H9 (cell line): Measurements from ENCODE around the gene CHADL. TPM values are rescaled to one million over a fixed set of nuclear protein-coding genes. Genes with fewer than 3 reads are reported as not detected.

Experiments
- DNase-seq: peaks from one replicate; pipeline ENCODE4 v3.0.0-alpha.2; 2017
- H2AFZ ChIP-seq: one replicate; pipeline ENCODE4 v1.6.1; 2013; ENCODE audit warnings: mild to moderate bottlenecking, low read length, control low read depth, moderate library complexity
- H2AK5ac ChIP-seq: 2 replicates; pipeline ENCODE4 v1.6.1; 2013; ENCODE audit warnings: low read length, control low read depth, mixed read lengths; ENCODE audit not compliant: insufficient read length
- H2BK120ac ChIP-seq: one replicate; pipeline ENCODE4 v1.6.1; 2013; ENCODE audit warnings: low read depth, mild to moderate bottlenecking, low read length, control low read depth, inconsistent platforms; ENCODE audit not compliant: poor library complexity, severe bottlenecking
- H2BK12ac ChIP-seq: 2 replicates; pipeline ENCODE4 v1.6.1; 2013; ENCODE audit warnings: low read length, control low read depth, mixed read lengths, low read depth; ENCODE audit not compliant: insufficient read length
- H2BK15ac ChIP-seq: 2 replicates; pipeline ENCODE4 v1.6.1; 2013; ENCODE audit warnings: low read depth, low read length, control low read depth
- H2BK20ac ChIP-seq: one replicate; pipeline ENCODE4 v1.6.1; 2013; ENCODE audit warnings: low read depth, mild to moderate bottlenecking, low read length, control low read depth, inconsistent platforms; ENCODE audit not compliant: poor library complexity, severe bottlenecking
- H2BK5ac ChIP-seq: 2 replicates; pipeline ENCODE4 v1.6.1; 2013; ENCODE audit warnings: low read length, control low read depth, mixed read lengths; ENCODE audit not compliant: insufficient read length
- H3K14ac ChIP-seq: 2 replicates; pipeline ENCODE4 v1.6.1; 2013; ENCODE audit warnings: low read length, control low read depth; ENCODE audit not compliant: insufficient read depth
- H3K18ac ChIP-seq: 2 replicates; pipeline ENCODE4 v1.6.1; 2013; ENCODE audit warnings: low read depth, mild to moderate bottlenecking, mixed read lengths, low read length, control low read depth; ENCODE audit not compliant: insufficient read length
- H3K23ac ChIP-seq: 2 replicates; pipeline ENCODE4 v1.6.1; 2013; ENCODE audit warnings: low read length, control low read depth, mixed read lengths, low read depth; ENCODE audit not compliant: insufficient read length
- H3K23me2 ChIP-seq: 2 replicates; pipeline ENCODE4 v1.6.1; 2013; ENCODE audit warnings: low read depth, mild to moderate bottlenecking, mixed read lengths, low read length, control low read depth; ENCODE audit not compliant: insufficient read length, poor library complexity, severe bottlenecking
- H3K27ac ChIP-seq: 2 replicates; pipeline ENCODE4 v1.5.1; 2013; ENCODE audit warnings: low read length, control low read depth, mixed read lengths, low read depth; ENCODE audit not compliant: insufficient read length
- H3K27me3 ChIP-seq: 2 replicates; pipeline ENCODE4 v1.6.1; 2013; ENCODE audit warnings: low read length, control low read depth, inconsistent platforms; ENCODE audit not compliant: insufficient read depth
- H3K4ac ChIP-seq: 2 replicates; pipeline ENCODE4 v1.6.1; 2013; ENCODE audit warnings: low read depth, mild to moderate bottlenecking, control low read depth, inconsistent platforms, low read length, moderate library complexity
- H3K4me1 ChIP-seq: 2 replicates; pipeline ENCODE4 v1.6.1; 2013; ENCODE audit warnings: low read length, control low read depth, inconsistent platforms; ENCODE audit not compliant: insufficient read depth
- H3K4me2 ChIP-seq: 2 replicates; pipeline ENCODE4 v1.6.1; 2013; ENCODE audit warnings: low read length, control low read depth, mixed read lengths; ENCODE audit not compliant: insufficient read length, insufficient read depth
- H3K56ac ChIP-seq: 2 replicates; pipeline ENCODE4 v1.6.1; 2013; ENCODE audit warnings: low read depth, mild to moderate bottlenecking, mixed read lengths, low read length, control low read depth; ENCODE audit not compliant: insufficient read length
- H3K79me1 ChIP-seq: 2 replicates; pipeline ENCODE4 v1.6.1; 2013; ENCODE audit warnings: low read depth, mild to moderate bottlenecking, moderate library complexity, low read length, control low read depth, inconsistent platforms; ENCODE audit not compliant: insufficient read depth, poor library complexity, severe bottlenecking
- H3K79me2 ChIP-seq: 2 replicates; pipeline ENCODE4 v1.6.1; 2013; ENCODE audit warnings: low read length, control low read depth, inconsistent platforms; ENCODE audit not compliant: insufficient read depth
- H3K9ac ChIP-seq: 2 replicates; pipeline ENCODE4 v1.6.1; 2013; ENCODE audit warnings: low read length, control low read depth, mixed read lengths; ENCODE audit not compliant: insufficient read length; ENCODE audit errors: extremely low read depth
- H3K9me3 ChIP-seq: one replicate; pipeline ENCODE4 v1.6.1; 2013; ENCODE audit warnings: low read depth, low read length, inconsistent platforms; ENCODE audit not compliant: control insufficient read depth
- H3T11ph ChIP-seq: one replicate; pipeline ENCODE4 v1.6.1; 2013; ENCODE audit warnings: mild to moderate bottlenecking, low read length, control low read depth, inconsistent platforms
- H4K20me1 ChIP-seq: one replicate; pipeline ENCODE4 v1.6.1; 2013; ENCODE audit not compliant: control insufficient read depth, insufficient read length, insufficient read depth
- H4K5ac ChIP-seq: 2 replicates; pipeline ENCODE4 v1.6.1; 2013; ENCODE audit warnings: low read depth, mild to moderate bottlenecking, mixed read lengths, low read length, control low read depth; ENCODE audit not compliant: insufficient read length
- H4K8ac ChIP-seq: replicated peaks from 2 replicates; pipeline ENCODE4 v1.6.1; 2013; ENCODE audit warnings: low read length, control low read depth, mixed read lengths, low read depth; ENCODE audit not compliant: insufficient read length
- H4K91ac ChIP-seq: 2 replicates; pipeline ENCODE4 v1.6.1; 2013; ENCODE audit warnings: low read depth, mild to moderate bottlenecking, moderate library complexity, mixed read lengths, low read length, control low read depth; ENCODE audit not compliant: insufficient read length
- H3K27ac Mint-ChIP-seq, 3 experiments: 2 replicates in 2 of 3; 3 replicates in 1 of 3; pipeline ENCODE4 v1.8.0; 2020 to 2021; ENCODE audit warnings: mixed read lengths in 3 of 3, mild to moderate bottlenecking in 1 of 3, moderate library complexity in 1 of 3
- H3K27me3 Mint-ChIP-seq: 2 replicates; pipeline ENCODE4 v1.8.0; 2021; ENCODE audit warnings: low read depth, mild to moderate bottlenecking, moderate library complexity, mixed read lengths
- H3K36me3 Mint-ChIP-seq, 3 experiments: 2 replicates in 2 of 3; 3 replicates in 1 of 3; pipeline ENCODE4 v1.8.0; 2020 to 2021; ENCODE audit warnings: low read depth in 3 of 3, mixed read lengths in 3 of 3; ENCODE audit not compliant: insufficient read depth in 1 of 3
- H3K4me1 Mint-ChIP-seq, 2 experiments: 2 replicates each; pipeline ENCODE4 v1.8.0; 2020; ENCODE audit warnings: mixed read lengths in 2 of 2
- H3K4me3 Mint-ChIP-seq, 2 experiments: 2 replicates in 1 of 2; 3 replicates in 1 of 2; pipeline ENCODE4 v1.8.0; 2020 to 2021; ENCODE audit warnings: mild to moderate bottlenecking in 2 of 2, mixed read lengths in 2 of 2, moderate library complexity in 1 of 2
- H3K9me3 Mint-ChIP-seq, 2 experiments: 2 replicates in 1 of 2; 3 replicates in 1 of 2; pipeline ENCODE4 v1.8.0; 2020; ENCODE audit warnings: mild to moderate bottlenecking in 2 of 2, mixed read lengths in 2 of 2, moderate library complexity in 1 of 2
- CTCF ChIP-seq: fragments of 200-600 bp; sonication (generic); conservative IDR thresholded peaks from 3 replicates; pipeline ENCODE4 v1.8.0; 2021; ENCODE audit warnings: antibody characterized with exemption, mild to moderate bottlenecking
- WGBS: extraction: QIAGEN DNeasy Blood & Tissue Kit; methylation state at CpG from one replicate; pipeline ENCODE4 v1.1.7; 2013; ENCODE audit warnings: missing lambda C conversion rate, low lambda C conversion rate, mixed read lengths; ENCODE audit not compliant: insufficient read length; ENCODE audit errors: extremely low coverage; 5-methylcytosine and 5-hydroxymethylcytosine counted together
- total RNA-seq: library from RNA; stranded (reverse); gene quantifications from 2 replicates; pipeline ENCODE4 v1.2.1, GENCODE V29; 2021

Gene CHADL
- total RNA-seq, 1 experiment from 2014 or later, result 1.6 TPM

GRCh38 chr22:41252365-41252764, 11.6 kb upstream of the CHADL start:
- no peak overlapping the region for H3K56ac ChIP-seq
- H2BK5ac ChIP-seq, result no peak overlapping the region
- H2AK5ac ChIP-seq, result no peak overlapping the region
- H2BK12ac ChIP-seq, result no peak overlapping the region
- no peaks in the 10 kb centered on the region for H3K79me2 ChIP-seq
- TF ChIP-seq CTCF, result no peak
- H3T11ph ChIP-seq, result no peak overlapping the region
- Mint-ChIP-seq H3K9me3 (no peaks in the 10 kb centered on the region), H3K27me3 (no peaks in the 10 kb centered on the region), H3K4me1 (peaks cover 5 to 7% of the 10 kb centered on the region in 2 experiments; a peak in 3 of 4 replicates), H3K36me3 (peaks cover 51 to 94% (median 77%) of the 10 kb centered on the region in 3 experiments), H3K27ac (no peak overlapping the region; a peak in 1 of 7 replicates), H3K4me3 (no peak overlapping the region)
- no CpG with 5 or more reads among the region's 8 CpGs for WGBS
- H3K14ac ChIP-seq, result no peak overlapping the region
- no peak overlapping the region for H3K23ac ChIP-seq
- H4K5ac ChIP-seq, result no peak overlapping the region
- H4K20me1 ChIP-seq, result no peaks in the 10 kb centered on the region
- no peak overlapping the region for H2BK120ac ChIP-seq
- no peaks in the 10 kb centered on the region for H3K9me3 ChIP-seq
- no peak overlapping the region for H3K9ac ChIP-seq
- no peak overlapping the region for H2BK20ac ChIP-seq
- no peak overlapping the region for H3K18ac ChIP-seq
- no peak overlapping the region for H4K91ac ChIP-seq
- H3K4ac ChIP-seq, result no peak overlapping the region
- H3K27me3 ChIP-seq, result no peaks in the 10 kb centered on the region
- no peak for DNase-seq
- no peak overlapping the region for H2BK15ac ChIP-seq
- no peaks in the 10 kb centered on the region for H3K23me2 ChIP-seq
- no peak overlapping the region for H4K8ac ChIP-seq
- no peak overlapping the region for H2AFZ ChIP-seq
- H3K4me2 ChIP-seq, result no peak overlapping the region
- no peaks in the 10 kb centered on the region for H3K79me1 ChIP-seq
- H3K4me1 ChIP-seq, result no peaks in the 10 kb centered on the region
- H3K27ac ChIP-seq, result no peak overlapping the region
